GM21723 (cell line): Measurements from ENCODE around the gene TMEM45A.
"Not testable (repeated sequence)": the region's sequence is repeated elsewhere in the genome, so short reads cannot be mapped to it uniquely, and the experiment has no call there.

ENCODE experiments used
- ATAC-seq: cut with Tn5 transposase; IDR thresholded peaks from one replicate; pipeline ENCODE4 v1.9.1; 2021; ENCODE audit warnings: mild to moderate bottlenecking, moderate library complexity; ENCODE audit not compliant: unreplicated experiment

Gene TMEM45A, protein sequence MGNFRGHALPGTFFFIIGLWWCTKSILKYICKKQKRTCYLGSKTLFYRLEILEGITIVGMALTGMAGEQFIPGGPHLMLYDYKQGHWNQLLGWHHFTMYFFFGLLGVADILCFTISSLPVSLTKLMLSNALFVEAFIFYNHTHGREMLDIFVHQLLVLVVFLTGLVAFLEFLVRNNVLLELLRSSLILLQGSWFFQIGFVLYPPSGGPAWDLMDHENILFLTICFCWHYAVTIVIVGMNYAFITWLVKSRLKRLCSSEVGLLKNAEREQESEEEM

DNA sequence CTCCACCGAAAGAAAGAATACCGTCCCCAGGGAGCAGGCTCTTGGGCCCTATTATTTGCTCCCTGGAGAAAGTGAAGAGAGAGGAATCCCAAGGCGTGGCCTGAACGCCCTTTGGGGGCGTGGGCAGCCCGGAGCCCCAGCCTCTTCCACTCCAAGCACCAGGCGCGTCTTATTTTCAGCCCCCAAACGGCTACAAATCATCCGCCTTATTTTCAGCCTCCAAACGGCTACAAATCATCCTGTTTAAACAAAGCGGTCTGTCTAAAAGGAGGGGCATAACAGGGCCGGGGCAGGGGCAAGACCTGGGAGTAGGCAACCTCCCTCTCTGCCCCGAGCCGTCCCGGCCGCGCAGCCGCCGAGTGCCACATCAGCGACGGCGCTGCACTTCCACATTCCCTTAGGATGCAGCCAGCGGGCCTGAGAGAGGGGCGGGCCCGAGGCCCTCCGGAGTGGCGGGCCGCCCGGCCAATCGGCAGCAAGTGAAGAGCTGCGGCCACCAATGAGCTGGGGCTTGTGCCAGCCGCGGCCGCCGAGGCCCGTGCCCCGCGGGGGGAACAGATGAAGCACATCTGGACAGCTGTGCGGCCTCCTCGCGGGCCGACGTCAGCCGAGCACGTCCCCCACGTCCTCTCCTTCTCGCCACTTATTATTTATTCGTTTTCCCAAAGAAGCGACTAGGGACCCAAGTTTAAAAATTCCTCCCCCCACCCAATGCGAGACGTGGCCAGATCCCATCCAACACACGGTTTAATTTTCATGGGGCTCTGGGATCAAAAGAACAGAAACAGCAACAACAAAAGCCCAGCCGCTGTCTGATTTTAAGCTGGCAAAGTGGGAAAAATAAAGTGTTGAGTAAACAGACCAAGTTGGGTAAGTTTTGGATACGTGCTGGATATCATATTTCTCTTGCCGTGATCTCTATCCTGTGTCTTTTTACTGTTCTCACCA is at the start of gene TMEM45A:
Gene TMEM45A, plus strand, starts transcription at position 561 of the 948 bp plus-strand sequence. CDS start 62,593 bp downstream, outside the sequence.
- ATAC-seq = peak; percentile 95

DNA sequence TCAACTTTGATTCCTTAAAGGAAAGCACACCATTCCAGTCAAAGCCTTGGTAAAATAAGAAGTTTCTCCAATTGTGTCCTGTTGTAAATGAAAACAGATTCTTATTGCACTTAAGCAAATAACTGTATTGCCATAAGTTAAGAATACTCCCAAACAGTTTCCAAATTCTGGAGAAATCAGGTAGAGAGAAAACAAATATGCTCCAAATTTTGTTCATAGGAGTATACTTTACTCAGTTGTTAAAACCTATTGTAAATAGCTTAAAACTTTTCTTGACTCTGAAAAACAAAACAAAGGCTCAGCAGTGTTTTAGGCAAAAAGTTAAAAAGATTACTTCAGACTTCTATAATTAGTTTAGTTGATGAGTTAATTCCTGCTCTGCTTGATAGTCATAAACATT is 48.7 kb upstream of the TMEM45A start:
- ATAC-seq = no peak

DNA sequence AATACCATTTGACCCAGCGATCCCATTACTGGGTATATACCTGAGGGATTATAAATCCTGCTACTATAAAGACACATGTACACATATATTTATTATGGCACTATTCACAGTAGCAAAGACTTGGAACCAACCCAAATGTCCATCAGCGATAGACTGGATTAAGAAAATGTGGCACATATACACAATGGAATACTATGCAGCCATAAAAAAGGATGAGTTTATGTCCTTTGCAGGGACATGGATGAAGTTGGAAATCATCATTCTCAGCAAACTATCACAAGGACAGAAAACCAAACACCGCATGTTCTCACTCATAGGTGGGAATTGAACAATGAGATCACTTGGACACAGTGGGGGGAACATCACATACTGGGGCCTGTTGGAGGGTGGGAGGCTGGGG is 45.4 kb upstream of the TMEM45A start:
- ATAC-seq = not testable (repeated sequence)

DNA sequence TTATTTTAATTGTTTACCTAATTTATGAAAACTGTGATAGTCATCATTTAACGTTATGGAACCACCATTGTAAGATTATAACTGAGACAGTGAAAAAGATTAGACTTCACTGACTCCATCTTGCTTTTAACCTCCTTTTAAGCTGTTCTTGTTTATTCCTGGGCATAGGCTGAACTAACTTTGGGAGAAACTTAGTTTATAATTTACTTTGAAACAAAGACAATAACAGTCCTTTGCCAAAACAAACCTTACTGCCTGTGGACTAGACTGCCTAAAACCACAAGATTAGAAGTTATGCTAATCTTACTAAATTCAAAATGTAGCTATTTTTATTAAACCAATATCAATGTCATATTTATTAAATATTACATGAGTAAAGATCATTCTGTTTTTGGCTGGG is 44.3 kb upstream of the TMEM45A start:
- no peak for ATAC-seq

DNA sequence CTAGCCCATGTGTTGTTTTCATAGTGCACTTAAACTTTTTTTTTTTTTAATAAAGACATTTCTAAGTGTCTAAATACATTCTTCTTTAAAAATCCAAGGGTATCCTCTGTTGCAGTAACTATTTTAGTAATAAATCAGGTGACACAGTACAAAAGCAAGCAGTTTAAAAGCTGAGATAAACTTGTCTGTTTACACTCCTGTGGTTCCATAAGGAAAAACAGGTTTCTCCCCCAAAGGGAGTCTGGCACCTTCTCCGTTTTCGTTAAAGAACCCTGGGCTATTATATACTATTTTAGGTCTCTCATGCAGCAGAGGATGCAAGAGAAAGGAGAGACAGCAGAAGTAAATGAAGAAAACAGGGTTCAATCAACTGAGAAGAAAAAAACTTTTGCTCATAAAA is 43.2 kb upstream of the TMEM45A start:
- no peak for ATAC-seq

DNA sequence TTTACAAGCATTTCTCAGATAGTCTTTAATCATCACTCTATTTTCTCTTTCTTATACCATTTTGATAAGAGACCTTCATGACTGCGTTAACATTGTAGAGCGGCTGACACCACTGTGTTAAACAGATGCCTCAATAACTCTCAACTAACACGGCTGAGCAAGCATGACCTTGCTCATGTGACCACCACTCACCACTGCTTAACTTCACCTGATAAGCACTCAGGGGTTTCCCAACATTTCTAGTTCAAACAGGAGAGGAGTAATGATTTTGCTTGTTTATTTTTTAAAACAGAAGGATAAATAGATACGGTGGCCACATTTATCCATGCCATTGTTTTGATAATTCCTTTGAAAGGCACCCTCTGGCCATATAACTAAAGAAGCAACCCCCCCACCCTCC is 37.7 kb upstream of the TMEM45A start:
- no peak for ATAC-seq

DNA sequence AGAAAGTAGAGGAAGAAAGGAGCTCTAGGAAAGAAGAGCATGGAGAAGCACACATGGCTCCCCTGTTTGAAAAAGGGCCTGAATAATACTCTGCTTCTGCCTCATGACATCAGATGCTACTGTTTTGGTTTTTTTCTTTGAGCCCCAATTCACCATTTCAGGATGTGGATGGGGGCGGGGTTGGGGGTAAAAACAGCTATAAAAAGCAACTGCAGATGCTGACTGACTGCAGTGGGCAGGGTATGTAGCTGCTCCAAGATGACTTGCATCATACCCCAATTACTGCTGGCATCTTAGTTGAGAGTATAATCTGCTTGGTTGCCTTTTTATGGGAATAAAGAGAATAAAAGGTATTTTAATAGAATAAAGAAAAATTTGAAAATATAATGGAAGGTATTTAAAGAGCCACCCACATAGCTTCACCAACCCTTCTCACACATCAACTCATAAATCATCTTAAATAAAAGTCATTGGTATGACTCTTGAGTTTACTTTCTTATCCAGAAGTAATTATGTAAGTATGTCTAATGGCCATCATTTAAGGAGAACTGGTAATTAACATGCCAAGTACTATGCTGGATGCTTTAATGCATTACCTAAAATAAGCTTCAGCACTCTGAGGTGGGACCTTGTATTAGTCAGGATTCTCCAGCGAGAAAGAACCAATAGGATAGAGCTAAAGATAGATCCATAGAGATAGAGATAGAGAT is 36.4 kb upstream of the TMEM45A start:
- ATAC-seq = no peak

DNA sequence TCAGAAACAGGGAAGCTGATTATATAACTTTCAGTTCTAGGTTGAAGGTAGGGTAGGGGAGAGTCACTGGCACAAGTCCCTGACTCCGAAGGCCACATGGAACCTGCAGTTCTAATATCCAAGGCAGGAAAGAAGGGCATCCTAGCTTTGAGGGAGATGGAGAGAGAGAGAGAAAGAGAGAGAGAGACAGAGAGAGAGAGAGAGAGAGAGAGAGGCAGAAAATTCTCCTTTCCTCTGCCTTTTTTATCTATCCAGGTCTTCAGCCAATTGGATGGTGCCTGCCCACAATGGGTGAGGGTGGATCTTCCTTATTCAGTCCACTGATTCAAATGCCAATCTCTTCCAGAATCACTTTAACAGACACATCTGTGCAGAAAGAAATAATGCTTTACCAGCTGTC is 35.7 kb upstream of the TMEM45A start:
- ATAC-seq = no peak

DNA sequence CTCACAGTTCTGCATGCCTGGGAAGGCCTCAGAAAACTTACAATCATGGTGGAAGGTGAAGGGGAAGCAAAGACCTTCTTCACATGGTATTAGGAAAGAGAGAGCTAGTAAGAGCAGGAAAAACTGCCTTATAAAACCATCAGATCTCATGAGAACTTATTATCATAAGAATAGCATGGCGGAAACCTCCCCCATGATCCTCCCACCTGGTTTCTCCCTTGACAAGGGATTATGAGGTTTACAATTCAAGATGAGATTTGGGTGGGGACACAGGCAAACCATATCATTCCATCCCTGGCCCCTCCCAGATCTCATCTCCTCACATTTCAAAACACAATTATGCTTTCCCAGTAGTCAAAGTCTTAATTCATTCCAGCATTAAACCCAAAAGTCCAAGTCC is 34.6 kb upstream of the TMEM45A start:
- ATAC-seq = no peak

DNA sequence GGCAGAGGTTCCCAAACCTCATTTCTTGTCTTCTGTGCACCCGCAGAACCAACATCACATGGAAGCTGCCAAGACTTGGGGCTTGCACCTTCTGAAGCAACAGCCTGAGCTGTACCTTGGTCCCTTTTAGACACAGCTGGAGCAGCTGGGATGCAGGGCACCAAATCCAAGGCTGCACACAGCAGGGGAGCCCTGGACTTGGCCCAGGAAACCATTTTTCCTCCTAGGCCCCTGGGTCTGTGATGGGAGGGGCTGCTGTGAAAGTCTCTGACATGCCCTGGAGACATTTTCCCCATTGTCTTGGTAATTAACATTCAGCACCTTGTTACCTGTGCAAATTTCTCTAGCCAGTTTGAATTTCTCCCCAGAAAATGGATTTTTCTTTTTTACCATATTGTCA is 33.6 kb upstream of the TMEM45A start:
- no peak for ATAC-seq

DNA sequence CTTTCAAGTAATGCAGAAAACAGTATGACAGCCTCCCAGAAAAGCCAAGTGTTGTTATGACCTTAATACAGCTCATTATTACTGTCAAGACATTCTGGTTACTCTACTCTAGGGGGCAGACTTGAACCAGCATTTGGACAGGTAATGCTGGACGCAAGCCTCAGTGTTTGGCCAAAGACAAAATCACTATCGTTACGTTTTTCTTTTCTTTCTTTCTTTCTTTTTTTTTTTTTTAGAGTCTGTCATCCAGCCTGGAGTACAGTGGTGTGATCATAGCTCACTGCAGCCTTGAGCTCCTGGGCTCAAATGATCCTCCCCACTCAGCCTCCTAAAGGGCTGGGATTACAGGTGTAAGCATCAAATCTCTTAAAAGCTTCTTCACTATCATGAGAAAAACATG is 29.4 kb upstream of the TMEM45A start:
- ATAC-seq = peak; percentile 84

DNA sequence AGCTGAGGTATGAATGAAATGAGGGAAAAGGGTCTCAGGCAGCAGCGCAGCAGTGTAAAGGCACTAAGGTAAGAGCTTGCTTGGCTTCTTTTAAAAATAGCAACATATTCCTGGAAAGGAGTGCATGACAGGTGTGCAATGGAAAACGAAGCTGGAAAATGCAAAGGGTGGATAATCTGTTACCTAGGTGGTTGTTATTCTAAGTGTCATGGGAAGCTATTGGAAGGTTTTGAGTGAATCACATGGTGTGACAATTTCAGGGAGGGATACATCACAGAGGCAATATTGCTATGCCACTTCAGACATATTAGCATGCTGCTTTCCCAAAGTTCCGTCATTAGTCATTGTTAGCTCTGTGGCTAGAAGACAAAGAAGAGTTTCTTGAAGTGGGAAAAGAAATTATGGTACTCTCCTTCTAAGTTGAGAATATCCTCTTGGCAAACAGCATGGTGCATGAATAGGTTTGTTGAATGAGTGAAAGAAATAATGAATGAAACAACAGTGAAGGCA is 28.7 kb upstream of the TMEM45A start:
- ATAC-seq = no peak

DNA sequence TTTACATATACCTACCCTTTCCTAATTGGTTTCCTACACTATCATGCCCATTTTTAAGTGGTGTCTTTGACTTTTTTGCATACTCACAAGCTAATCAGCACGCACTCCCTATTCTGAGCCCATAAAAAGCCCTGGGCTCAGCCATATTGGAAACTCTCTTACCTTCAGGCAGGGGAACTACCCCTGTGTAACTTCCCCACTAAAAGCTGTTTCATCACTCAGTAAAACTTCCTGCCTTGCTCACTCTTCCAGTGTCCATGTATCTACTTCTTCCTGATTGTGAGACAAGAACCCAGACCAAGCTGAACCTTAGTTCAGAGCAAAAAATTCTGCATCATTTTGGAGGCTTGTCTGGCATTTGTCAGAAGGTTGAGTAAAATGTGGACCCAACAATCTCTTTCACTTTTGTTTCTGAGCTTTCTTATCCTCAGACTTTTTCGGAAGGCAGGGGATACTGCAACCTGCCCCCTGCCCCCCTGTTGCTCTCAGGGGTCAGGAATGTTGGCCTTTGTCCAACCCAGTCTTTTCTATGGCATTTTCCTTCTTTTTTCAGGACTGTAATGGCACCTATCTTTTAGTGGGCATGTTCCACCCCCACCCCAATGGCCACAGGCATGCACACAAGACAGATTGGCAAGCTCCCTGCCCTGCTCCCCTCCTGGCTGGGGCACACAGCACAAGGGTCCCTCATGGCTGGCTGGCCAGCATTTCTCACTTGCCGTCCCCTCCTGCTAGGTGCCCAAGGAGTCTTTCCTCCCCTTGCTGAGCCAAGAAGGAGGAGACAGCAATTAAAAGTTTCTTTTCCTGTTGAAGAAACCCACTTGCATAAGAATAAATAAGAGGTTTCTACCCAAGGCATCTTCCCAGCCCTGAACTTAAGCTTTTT is 26.3 kb upstream of the TMEM45A start:
- peak; percentile 54 for ATAC-seq

DNA sequence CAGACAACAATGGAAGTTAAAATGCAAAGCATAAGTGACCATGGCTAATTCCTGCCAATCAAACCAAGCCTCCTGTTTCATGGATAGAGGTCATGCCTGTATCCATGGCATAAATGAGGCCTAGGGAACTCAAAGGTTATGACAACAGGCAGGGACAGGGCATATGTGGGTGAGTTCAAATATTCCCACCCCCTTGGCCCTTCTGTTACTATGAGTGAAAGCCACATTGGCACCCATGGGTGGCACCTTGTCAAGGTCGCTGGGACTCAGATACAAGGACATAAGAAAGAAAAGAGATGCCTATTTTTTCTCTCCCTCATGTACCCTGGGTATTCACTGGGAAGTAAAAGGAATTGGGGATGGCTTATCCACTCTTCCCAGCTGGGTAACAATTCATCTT is 25.3 kb upstream of the TMEM45A start:
- no peak for ATAC-seq

DNA sequence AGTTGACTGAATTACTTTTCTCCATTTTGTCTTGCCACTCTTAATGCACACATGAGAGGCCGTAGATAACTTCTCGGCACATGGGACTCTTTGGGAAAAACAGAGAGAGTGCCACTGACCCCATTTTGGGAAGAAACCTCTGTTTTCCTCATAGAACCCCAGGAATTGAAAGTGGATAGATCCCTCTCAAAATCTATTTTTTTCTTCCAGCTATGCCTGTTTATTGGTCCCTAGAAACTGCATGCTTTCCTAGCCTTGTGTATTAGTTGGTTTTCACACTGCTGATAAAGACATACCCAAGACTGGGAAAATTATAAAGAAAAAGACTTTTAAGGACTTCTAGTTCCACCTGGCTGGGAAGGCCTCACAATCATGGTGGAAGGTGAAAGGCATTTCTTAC is 23.7 kb upstream of the TMEM45A start:
- no peak for ATAC-seq

DNA sequence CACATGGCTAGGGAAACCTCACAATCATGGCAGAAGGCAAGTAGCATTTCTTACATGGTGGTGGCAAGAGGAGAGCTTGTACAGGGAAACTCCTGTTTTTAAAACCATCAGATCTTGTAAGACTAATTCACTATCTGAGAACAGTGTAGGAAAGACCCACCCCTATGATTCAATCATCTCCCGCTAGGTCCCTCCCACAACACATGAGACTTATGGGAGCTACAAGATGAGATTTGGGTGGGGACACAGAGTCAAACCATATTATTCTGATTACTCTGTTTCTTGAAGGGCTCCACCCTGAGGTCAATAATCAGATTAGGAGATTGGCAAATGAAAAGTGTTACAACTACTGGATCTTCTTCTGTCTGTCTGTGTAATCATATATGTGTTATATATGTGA is 21.5 kb upstream of the TMEM45A start:
- ATAC-seq = no peak

DNA sequence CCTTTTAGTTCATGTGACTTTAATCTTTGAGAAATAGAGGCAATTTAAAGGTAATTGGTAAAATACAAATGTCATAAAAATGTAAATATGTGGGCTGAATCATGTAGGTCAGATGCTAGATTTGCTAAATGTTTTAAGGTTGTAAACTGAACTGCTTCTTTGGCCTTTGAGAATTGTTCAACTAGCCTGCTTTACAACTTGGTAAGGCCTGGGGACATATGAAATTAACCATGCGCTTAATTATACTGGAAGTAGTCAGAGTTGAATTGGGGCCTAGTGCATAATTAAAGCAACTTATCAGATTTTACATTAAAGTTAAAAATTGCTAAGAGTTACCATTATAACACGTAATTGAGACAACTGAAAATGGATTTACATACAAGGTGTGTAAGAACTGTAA is 21.0 kb upstream of the TMEM45A start:
- no peak for ATAC-seq

DNA sequence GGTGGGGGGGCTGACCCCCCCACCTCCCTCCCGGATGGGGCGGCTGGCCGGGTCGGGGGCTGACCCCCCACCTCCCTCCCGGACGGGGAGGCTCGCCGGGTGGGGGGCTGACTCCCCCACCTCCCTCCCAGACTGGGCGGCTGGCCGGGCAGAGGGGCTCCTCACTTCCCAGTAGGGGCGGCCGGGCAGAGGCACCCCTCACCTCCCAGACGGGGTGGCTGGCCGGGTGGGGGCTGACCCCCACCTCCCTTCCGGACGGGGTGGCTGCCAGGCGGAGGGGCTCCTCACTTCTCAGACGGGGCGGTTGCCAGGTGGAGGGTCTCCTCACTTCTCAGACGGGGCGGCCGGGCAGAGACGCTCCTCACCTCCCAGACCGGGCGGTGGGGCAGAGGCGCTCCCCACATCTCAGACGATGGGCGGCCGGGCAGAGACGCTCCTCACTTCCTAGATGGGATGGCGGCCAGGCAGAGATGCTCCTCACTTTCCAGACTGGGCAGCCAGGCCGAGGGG is 14.5 kb upstream of the TMEM45A start:
- not testable (repeated sequence) for ATAC-seq

DNA sequence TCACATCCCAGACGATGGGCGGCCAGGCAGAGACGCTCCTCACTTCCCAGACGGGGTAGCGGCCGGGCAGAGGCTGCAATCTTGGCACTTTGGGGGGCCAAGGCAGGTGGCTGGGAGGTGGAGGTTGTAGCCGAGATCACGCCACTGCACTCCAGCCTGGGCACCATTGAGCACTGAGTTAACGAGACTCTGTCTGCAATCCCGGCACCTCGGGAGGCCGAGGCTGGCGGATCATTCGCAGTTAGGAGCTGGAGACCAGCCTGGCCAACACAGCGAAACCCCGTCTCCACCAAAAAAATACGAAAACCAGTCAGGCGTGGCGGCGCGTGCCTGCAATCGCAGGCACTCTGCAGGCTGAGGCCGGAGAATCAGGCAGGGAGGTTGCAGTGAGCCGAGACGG is 13.9 kb upstream of the TMEM45A start:
- not testable (repeated sequence) for ATAC-seq

DNA sequence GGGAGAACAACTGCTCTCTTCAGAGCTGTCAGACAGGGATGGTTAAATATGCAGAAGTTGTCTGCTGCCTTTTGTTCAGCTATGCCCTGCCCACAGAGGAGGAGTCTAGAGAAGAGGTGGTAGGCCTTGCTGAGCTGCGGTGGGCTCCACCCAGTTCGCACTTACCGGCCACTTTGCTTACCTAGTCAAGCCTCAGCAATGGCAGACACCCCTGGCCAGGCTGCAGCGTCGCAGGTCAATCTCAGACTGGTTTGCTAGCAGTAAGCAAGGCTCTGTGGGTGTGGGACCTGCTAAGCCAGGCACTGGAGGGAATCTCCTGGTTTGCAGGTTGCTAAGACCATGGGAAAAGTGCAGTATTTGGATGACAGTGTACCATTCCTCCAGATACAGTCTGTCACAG is 12.3 kb upstream of the TMEM45A start:
- no peak for ATAC-seq
